ENCODE measurements around the gene LIN28B.

- no peak for TF ChIP-seq EZH2 (IDR thresholded peaks at IDR 0.05; ENCODE audit: borderline replicate concordance, low read depth, low read length, severe bottlenecking)
- TF ChIP-seq CTCF (IDR thresholded peaks at IDR 0.05; ENCODE audit: borderline replicate concordance, extremely low read depth, low read length, poor library complexity, severe bottlenecking): no peak
Observed at GRCh38 chr6:105043979-105044378, 87.1 kb downstream of the LIN28B start.

Measured in DND-41 (cell line).